ENCODE data around the gene TARBP2. TPM values are rescaled to one million over a fixed set of nuclear protein-coding genes. Genes with fewer than 3 reads are reported as not detected.

Gene TARBP2
- total and polyA plus RNA-seq, 2 donors from 2014 or later, result 32.5 to 36.3 TPM

DNA sequence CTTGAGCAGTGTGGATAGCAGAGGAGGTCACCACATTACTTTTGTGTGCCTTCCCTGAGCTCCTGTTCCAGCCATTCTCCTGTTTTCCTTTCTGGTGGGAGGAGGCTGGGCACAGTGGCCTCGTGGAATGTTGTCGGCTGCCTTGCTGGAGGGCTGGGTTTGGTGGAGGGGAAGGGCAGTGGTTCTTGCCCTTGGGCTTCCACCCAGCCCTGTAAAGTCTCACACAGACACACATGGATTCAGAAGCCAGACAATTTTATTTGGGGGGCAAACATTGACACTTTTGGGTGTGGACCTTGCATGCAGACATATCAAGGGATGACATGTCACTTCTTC is 5.3 kb downstream of the TARBP2 start:
- intact Hi-C loops (cut with DNase I), result no loop called here
- Histone ChIP-seq H3K36me3 (ENCODE audit: control insufficient read depth in 2 of 3, insufficient read depth in 3 of 3, low read length in 3 of 3) (peaks cover 0 to 13% (median 11%) of the 10 kb centered on the region in 3 donors), H3K4me1 (ENCODE audit: control insufficient read depth in 2 of 3, insufficient read depth in 2 of 3, low read depth in 1 of 3, low read length in 3 of 3) (peaks cover 2 to 21% (median 11%) of the 10 kb centered on the region in 3 donors), H3K27ac (ENCODE audit: low read depth in 2 of 2, low read length in 2 of 2) (no peak overlapping the region), H3K9ac (ENCODE audit: low read length in 3 of 3) (no peak overlapping the region), H3K4me3 (ENCODE audit: low read length in 3 of 3) (no peak overlapping the region), H3K27me3 (ENCODE audit: control insufficient read depth, insufficient read depth, low read length) (no peaks in the 10 kb centered on the region), H3K9me3 (ENCODE audit: control insufficient read depth in 2 of 3, insufficient read depth in 1 of 3, low read length in 3 of 3) (no peaks in the 10 kb centered on the region)
- no peak for TF ChIP-seq CTCF (IDR thresholded peaks at IDR 0.05; ENCODE audit: borderline replicate concordance, extremely low read depth, insufficient read depth)
- no peak for DNase-seq
- FAIRE-seq, result no peak

DNA sequence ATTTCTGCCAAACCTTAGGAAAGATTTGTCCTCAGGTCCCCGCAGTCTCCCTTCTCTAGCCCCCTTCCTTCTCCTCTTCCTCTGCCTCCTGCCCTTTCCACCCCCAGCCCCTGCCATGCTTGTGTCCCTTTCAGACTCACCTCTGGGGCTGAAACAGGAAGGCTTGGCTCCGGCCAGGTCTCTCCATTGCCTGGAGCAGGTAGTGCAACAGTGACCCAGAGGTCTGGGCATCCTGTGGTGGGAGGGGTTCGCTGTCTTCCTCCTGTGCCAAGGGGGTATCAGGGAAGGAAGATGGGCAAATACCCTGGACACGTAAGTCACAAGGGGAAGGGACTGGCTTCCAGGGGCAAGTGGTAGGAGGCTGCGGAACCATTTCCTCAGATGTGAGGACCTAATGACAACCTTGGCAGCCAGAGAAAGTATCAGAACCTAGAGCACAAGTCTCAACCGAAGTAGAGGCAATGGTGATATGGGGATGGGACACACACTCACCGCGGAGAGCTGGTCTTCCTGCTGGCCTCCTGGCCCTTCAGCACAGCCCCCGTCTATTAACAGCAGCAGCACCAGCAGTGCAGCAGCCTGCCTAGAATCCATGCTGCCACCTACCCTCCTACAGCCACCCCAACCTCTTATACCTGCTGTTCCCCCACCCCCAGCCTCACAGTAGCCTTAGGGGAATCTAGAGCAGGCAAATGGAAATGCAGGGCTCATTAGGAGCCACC is 6.0 kb downstream of the TARBP2 start, which contains the start of gene NPFF:
NPFF (minus strand) TSS at position 604 of the 722 bp plus-strand sequence; CDS start at position 594, 10 bp downstream.
- intact Hi-C loops (cut with DNase I), result no loop called here

DNA sequence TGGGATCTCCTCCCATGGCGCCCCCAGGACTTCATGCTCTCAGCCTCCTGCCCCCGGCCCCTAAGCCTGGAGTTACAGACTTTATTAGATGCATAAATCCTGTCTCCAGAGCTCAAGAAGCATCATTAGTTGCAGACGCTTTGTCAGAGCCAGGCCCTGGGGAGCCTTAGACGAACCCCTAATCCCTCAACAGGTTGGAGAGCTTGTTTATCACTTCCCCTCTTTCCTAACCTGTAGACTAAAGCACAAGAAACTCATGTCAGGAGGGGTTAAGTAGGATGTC is 6.5 kb downstream of the TARBP2 start:
- peaks cover 0 to 20% (median 20%) of the 10 kb centered on the region in 3 donors for H3K36me3 ChIP-seq (ENCODE audit: control insufficient read depth in 2 of 3, insufficient read depth in 3 of 3, low read length in 3 of 3)
- H3K4me1 ChIP-seq (ENCODE audit: control insufficient read depth in 2 of 3, insufficient read depth in 2 of 3, low read depth in 1 of 3, low read length in 3 of 3), result peaks cover 0 to 12% (median 0%) of the 10 kb centered on the region in 3 donors
- H3K9ac ChIP-seq (ENCODE audit: low read length in 3 of 3), result no peak overlapping the region
- TF ChIP-seq CTCF (IDR thresholded peaks at IDR 0.05; ENCODE audit: borderline replicate concordance, extremely low read depth, insufficient read depth), result no peak
- no peaks in the 10 kb centered on the region for H3K27me3 ChIP-seq (ENCODE audit: control insufficient read depth, insufficient read depth, low read length)
- no peaks in the 10 kb centered on the region for H3K9me3 ChIP-seq (ENCODE audit: control insufficient read depth in 2 of 3, insufficient read depth in 1 of 3, low read length in 3 of 3)
- DNase-seq, result no peak
- intact Hi-C loops (cut with DNase I), result no loop called here
- FAIRE-seq, result no peak
- H3K27ac ChIP-seq (ENCODE audit: low read depth in 2 of 2, low read length in 2 of 2), result no peak overlapping the region
- H3K4me3 ChIP-seq (ENCODE audit: low read length in 3 of 3), result no peak overlapping the region

More for the DNA sequence above, 6.0 kb downstream of the TARBP2 start, which contains the start of gene NPFF:
- DNase-seq, result no peak
- Histone ChIP-seq H3K9me3 (ENCODE audit: control insufficient read depth in 2 of 3, insufficient read depth in 1 of 3, low read length in 3 of 3) (no peaks in the 10 kb centered on the region), H3K27me3 (ENCODE audit: control insufficient read depth, insufficient read depth, low read length) (no peaks in the 10 kb centered on the region), H3K36me3 (ENCODE audit: control insufficient read depth in 2 of 3, insufficient read depth in 3 of 3, low read length in 3 of 3) (peaks cover 0 to 15% (median 15%) of the 10 kb centered on the region in 3 donors), H3K4me1 (ENCODE audit: control insufficient read depth in 2 of 3, insufficient read depth in 2 of 3, low read depth in 1 of 3, low read length in 3 of 3) (peaks cover 0 to 15% (median 5%) of the 10 kb centered on the region in 3 donors), H3K4me3 (ENCODE audit: low read length in 3 of 3) (no peak within 1 kb of the TSS), H3K27ac (ENCODE audit: low read depth in 2 of 2, low read length in 2 of 2) (no peak within 1 kb of the TSS), H3K9ac (ENCODE audit: low read length in 3 of 3) (no peak within 1 kb of the TSS)
- no peak for TF ChIP-seq CTCF (IDR thresholded peaks at IDR 0.05; ENCODE audit: borderline replicate concordance, extremely low read depth, insufficient read depth)
- no peak for FAIRE-seq
